H1 (cell line): ENCODE measurements around the gene BTRC. TPM values are rescaled to one million over a fixed set of nuclear protein-coding genes. Genes with fewer than 3 reads are reported as not detected.

Experiments used
- CTCF ChIA-PET: fragments of 300-600 bp; sonication (Branson Sonifier 250); formaldehyde crosslinking; loops from one replicate; lab custom pipeline; 2021; ENCODE audit not compliant: partially characterized antibody; lab: Charles Lee
- POLR2A ChIA-PET: fragments of 300-600 bp; sonication (Branson Sonifier 250); formaldehyde crosslinking; loops from one replicate; lab custom pipeline; 2021; ENCODE audit warnings: inconsistent platforms; ENCODE audit not compliant: partially characterized antibody; lab: Charles Lee
- DNase-seq, 2 experiments: peaks; one replicate each; pipeline versions ENCODE4 v3.0.0 to v3.0.0-alpha.2; 2010 to 2022; ENCODE audit warnings: low spot score in 2 of 2, low read depth in 1 of 2, mixed read lengths in 1 of 2
- FAIRE-seq: peaks from 2 replicates; lab custom pipeline; 2011; peaks lifted over from hg19 to GRCh38; lab: Jason Lieb, UNC
- H2AFZ ChIP-seq: 2 replicates; pipeline ENCODE4 v1.8.1; 2012; ENCODE audit warnings: low read length, inconsistent platforms
- H2AK5ac ChIP-seq: 2 replicates; pipeline ENCODE4 v1.6.1; 2013; ENCODE audit warnings: low read depth, low read length
- H2BK120ac ChIP-seq: replicated peaks from 2 replicates; pipeline ENCODE3; 2013; ENCODE audit warnings: low read depth, low read length, inconsistent platforms
- H2BK12ac ChIP-seq: 2 replicates; pipeline ENCODE4 v1.6.1; 2013; ENCODE audit warnings: low read depth, low read length
- H2BK15ac ChIP-seq: 2 replicates; pipeline ENCODE4 v1.6.1; 2013; ENCODE audit warnings: low read length
- H2BK20ac ChIP-seq: 2 replicates; pipeline ENCODE4 v1.6.1; 2013; ENCODE audit warnings: low read length
- H2BK5ac ChIP-seq: 2 replicates; pipeline ENCODE4 v1.6.1; 2013; ENCODE audit warnings: low read depth, low read length
- H3K14ac ChIP-seq: 2 replicates; pipeline ENCODE4 v1.6.1; 2013; ENCODE audit warnings: inconsistent platforms; ENCODE audit not compliant: insufficient read length
- H3K18ac ChIP-seq: 2 replicates; pipeline ENCODE4 v1.6.1; 2013; ENCODE audit warnings: low read length; ENCODE audit errors: extremely low read depth
- H3K23ac ChIP-seq: 2 replicates; pipeline ENCODE4 v1.6.1; 2013; ENCODE audit warnings: inconsistent platforms; ENCODE audit not compliant: insufficient read length
- H3K23me2 ChIP-seq: 2 replicates; pipeline ENCODE4 v1.6.1; 2013; ENCODE audit warnings: low read depth, low read length
- H3K27ac ChIP-seq: 2 replicates; pipeline ENCODE4 v1.6.1; 2011; ENCODE audit warnings: low read depth, low read length, inconsistent platforms
- H3K27me3 ChIP-seq, 4 experiments: replicated peaks in 1 of 4; 1 replicate in 1 of 4; 2 replicates in 3 of 4; pipeline versions ENCODE4 v1.6.1 to v1.8.1; 2011 to 2013; ENCODE audit warnings: low read length in 3 of 4, mild to moderate bottlenecking in 3 of 4, inconsistent platforms in 2 of 4, mixed read lengths in 2 of 4, moderate library complexity in 1 of 4; ENCODE audit not compliant: control insufficient read depth in 3 of 4, insufficient read depth in 3 of 4; ENCODE audit errors: extremely low read depth in 1 of 4
- H3K36me3 ChIP-seq, 4 experiments: 2 replicates each; pipeline versions ENCODE4 v1.6.1 to v1.8.1; 2011 to 2013; ENCODE audit warnings: mild to moderate bottlenecking in 4 of 4, low read length in 3 of 4, moderate library complexity in 2 of 4, control low read depth in 1 of 4, inconsistent platforms in 1 of 4; ENCODE audit not compliant: insufficient read depth in 4 of 4, control insufficient read depth in 2 of 4
- H3K4ac ChIP-seq: replicated peaks from 2 replicates; pipeline ENCODE3; 2013; ENCODE audit warnings: low read length, low read depth, mixed read lengths, inconsistent platforms; ENCODE audit not compliant: insufficient read length
- H3K4me1 ChIP-seq, 4 experiments: replicated peaks in 1 of 4; 1 replicate in 1 of 4; 2 replicates in 3 of 4; pipeline versions ENCODE4 v1.6.1 to v1.8.1; 2011 to 2013; ENCODE audit warnings: low read length in 3 of 4, inconsistent platforms in 2 of 4, mixed read lengths in 1 of 4; ENCODE audit not compliant: insufficient read depth in 4 of 4, control insufficient read depth in 3 of 4
- H3K4me2 ChIP-seq, 2 experiments: 2 replicates each; pipeline versions ENCODE4 v1.6.1 to v1.8.1; 2011 to 2013; ENCODE audit warnings: low read depth in 2 of 2, low read length in 2 of 2, control low read depth in 1 of 2, inconsistent platforms in 1 of 2, mild to moderate bottlenecking in 1 of 2; ENCODE audit not compliant: insufficient read depth in 1 of 2
- H3K4me3 ChIP-seq, 4 experiments: fragments of 200-600, 300-600 bp in 1 of 4; sonication (generic), shearing (Covaris generic), sonication (Bioruptor Twin) in 1 of 4; 2 replicates each; pipeline versions ENCODE4 v1.5.1 to v1.8.1; 2011 to 2016; ENCODE audit warnings: low read length in 4 of 4, low read depth in 3 of 4, control low read depth in 2 of 4, inconsistent platforms in 2 of 4, mild to moderate bottlenecking in 2 of 4, mixed read lengths in 1 of 4, moderate library complexity in 1 of 4; ENCODE audit not compliant: insufficient read depth in 2 of 4; ENCODE audit errors: extremely low read depth in 1 of 4
- H3K56ac ChIP-seq: replicated peaks from 2 replicates; pipeline ENCODE3; 2013; ENCODE audit warnings: low read depth, mild to moderate bottlenecking, mixed read lengths, low read length, inconsistent platforms; ENCODE audit not compliant: insufficient read length
- H3K79me1 ChIP-seq: 2 replicates; pipeline ENCODE4 v1.6.1; 2013; ENCODE audit warnings: low read depth, low read length, control low read depth
- H3K79me2 ChIP-seq, 2 experiments: 2 replicates each; pipeline versions ENCODE4 v1.6.1 to v1.8.1; 2012 to 2013; ENCODE audit warnings: low read length in 2 of 2, mild to moderate bottlenecking in 2 of 2, inconsistent platforms in 1 of 2; ENCODE audit not compliant: insufficient read depth in 2 of 2, control insufficient read depth in 1 of 2
- H3K9ac ChIP-seq, 4 experiments: replicated peaks in 1 of 4; 1 replicate in 1 of 4; 2 replicates in 3 of 4; pipeline versions ENCODE4 v1.6.1 to v1.8.1; 2011 to 2013; ENCODE audit warnings: low read depth in 3 of 4, low read length in 3 of 4, control low read depth in 2 of 4, mild to moderate bottlenecking in 2 of 4, moderate library complexity in 2 of 4, inconsistent platforms in 1 of 4; ENCODE audit errors: extremely low read depth in 1 of 4
- H3K9me3 ChIP-seq, 2 experiments: 2 replicates each; pipeline versions ENCODE4 v1.6.1 to v1.8.1; 2012 to 2013; ENCODE audit warnings: mild to moderate bottlenecking in 2 of 2, moderate library complexity in 2 of 2, control low read depth in 1 of 2, inconsistent platforms in 1 of 2, low read depth in 1 of 2, low read length in 1 of 2, mixed read lengths in 1 of 2; ENCODE audit not compliant: insufficient read depth in 2 of 2
- H4K20me1 ChIP-seq, 2 experiments: replicated peaks in 1 of 2; 2 replicates each; pipeline versions ENCODE3 to v1.8.1; 2011 to 2013; ENCODE audit warnings: inconsistent platforms in 2 of 2, low read length in 2 of 2, mild to moderate bottlenecking in 1 of 2; ENCODE audit not compliant: insufficient read depth in 2 of 2, control insufficient read depth in 1 of 2
- H4K5ac ChIP-seq: 2 replicates; pipeline ENCODE4 v1.6.1; 2013; ENCODE audit warnings: low read length, low read depth, mixed read lengths, inconsistent platforms; ENCODE audit not compliant: insufficient read length
- H4K8ac ChIP-seq: 2 replicates; pipeline ENCODE4 v1.8.0; 2013; ENCODE audit warnings: mild to moderate bottlenecking, moderate library complexity, low read length, inconsistent platforms; ENCODE audit not compliant: insufficient read depth; ENCODE audit errors: extremely low read depth
- H4K91ac ChIP-seq: replicated peaks from 2 replicates; pipeline ENCODE3; 2013; ENCODE audit warnings: low read length, mixed read lengths, inconsistent platforms; ENCODE audit not compliant: insufficient read length
- BACH1 ChIP-seq: IDR thresholded peaks from 2 replicates; pipeline ENCODE4 v1.6.1; 2012; ENCODE audit warnings: low read length, improper control_type of control experiment
- CBX5 ChIP-seq: fragments of 300-800, 300-1000 bp; sonication (generic); IDR thresholded peaks from 2 replicates; pipeline ENCODE4 v1.7.1; 2016; ENCODE audit warnings: antibody characterized with exemption, low read length, low read depth
- CEBPB ChIP-seq: IDR thresholded peaks from 2 replicates; pipeline ENCODE4 v1.6.1; 2012; ENCODE audit warnings: low read depth, low read length
- CHD2 ChIP-seq: IDR thresholded peaks from 2 replicates; pipeline ENCODE4 v1.6.1; 2012; ENCODE audit warnings: low read length, improper control_type of control experiment
- CREB1 ChIP-seq: IDR thresholded peaks from 2 replicates; pipeline ENCODE4 v1.6.1; 2012; ENCODE audit warnings: inconsistent platforms
- E2F6 ChIP-seq: IDR thresholded peaks from 2 replicates; pipeline ENCODE4 v1.6.1; 2012; ENCODE audit warnings: inconsistent platforms
- EGR1 ChIP-seq: IDR thresholded peaks from 2 replicates; pipeline ENCODE4 v1.6.1; 2011; ENCODE audit warnings: low read depth, low read length, borderline replicate concordance
- FOSL1 ChIP-seq: IDR thresholded peaks from 2 replicates; pipeline ENCODE4 v1.6.1; 2011; ENCODE audit warnings: mild to moderate bottlenecking, low read depth, low read length, moderate library complexity; ENCODE audit not compliant: insufficient read depth
- NRF1 ChIP-seq: IDR thresholded peaks from 2 replicates; pipeline ENCODE4 v1.6.1; 2011; ENCODE audit warnings: mild to moderate bottlenecking, low read depth, low read length, improper control_type of control experiment
- POU5F1 ChIP-seq: IDR thresholded peaks from 2 replicates; pipeline ENCODE4 v1.6.1; 2011; ENCODE audit warnings: low read depth, mild to moderate bottlenecking, low read length, moderate library complexity
- RFX5 ChIP-seq: IDR thresholded peaks from 2 replicates; pipeline ENCODE4 v1.6.1; 2011; ENCODE audit warnings: low read depth, low read length, improper control_type of control experiment, borderline replicate concordance
- SP2 ChIP-seq: IDR thresholded peaks from 2 replicates; pipeline ENCODE4 v1.6.1; 2012; ENCODE audit warnings: mild to moderate bottlenecking, low read length, inconsistent platforms
- SUZ12 ChIP-seq: fragments of 200-600 bp; sonication (generic); IDR thresholded peaks from 2 replicates; pipeline ENCODE4 v1.6.1; 2012; ENCODE audit warnings: mild to moderate bottlenecking, inconsistent platforms, low read length, moderate library complexity, mixed read lengths
- USF2 ChIP-seq: IDR thresholded peaks from 2 replicates; pipeline ENCODE4 v1.6.1; 2011; ENCODE audit warnings: low read length, improper control_type of control experiment
- WGBS, 2 experiments: shearing (Covaris generic) in 1 of 2; methylation state at CpG; one replicate each; pipeline versions ENCODE4 v1.1.6 to v1.1.7; 2013 to 2015; ENCODE audit warnings: low lambda C conversion rate in 2 of 2, mixed read lengths in 2 of 2, inconsistent platforms in 1 of 2, low coverage in 1 of 2, missing lambda C conversion rate in 1 of 2; ENCODE audit not compliant: insufficient replicate concordance in 2 of 2, insufficient coverage in 1 of 2, insufficient read length in 1 of 2; ENCODE audit errors: extremely low coverage in 1 of 2, missing lambda C conversion rate in 1 of 2; 5-methylcytosine and 5-hydroxymethylcytosine counted together
- polyA plus RNA-seq, 7 experiments: library from polyadenylated mRNA; depleted of rRNA in 3 of 7; stranded (reverse) in 5 of 7; unstranded in 2 of 7; fragments of >200 nt in 5 of 7; fragments of 200-250 nt in 2 of 7; gene quantifications; 1 replicate in 5 of 7; 2 replicates in 1 of 7; 4 replicates in 1 of 7; pipeline versions ENCODE4 v1.2.1 to v1.2.3, GENCODE V29; 2011 to 2013; ENCODE audit warnings: missing spikeins in 2 of 7, mixed read lengths in 2 of 7
- total RNA-seq: library from RNA; stranded (reverse); fragmentation: NEBNext Ultra II Directional; extraction: Animal tissue kit (Norgen Biotek cat#: 25700); gene quantifications from 2 replicates; pipeline ENCODE4 v1.2.1, GENCODE V29; 2021

The BTRC gene
- total and polyA plus RNA-seq, 2 of the 8 experiments (the other 6 are each of a cell fraction or from before 2014, with no cell fraction given), result 9.9 to 24.7 TPM

- no peak overlapping the region for H2AFZ ChIP-seq
- no peaks in the 10 kb centered on the region for H3K79me2 ChIP-seq
- no peaks in the 10 kb centered on the region for H3K23me2 ChIP-seq
- H3K9ac ChIP-seq, result no peak overlapping the region
- H2BK15ac ChIP-seq, result no peak overlapping the region
- POLR2A ChIA-PET, result interaction anchor here (1.1 kb wide), 1 partner anchor 16 kb away, joined by 3 read pairs; no protein-coding TSS in a partner anchor
- no peak for FAIRE-seq
- no peak overlapping the region for H4K91ac ChIP-seq
- no peak overlapping the region for H3K18ac ChIP-seq
- no peak overlapping the region; the same call in 1 of the 2 replicates for H4K8ac ChIP-seq
- no peak overlapping the region for H3K4me3 ChIP-seq
- no peak overlapping the region for H3K23ac ChIP-seq
- H3K36me3 ChIP-seq, result no peaks in the 10 kb centered on the region
- no peak overlapping the region for H2BK120ac ChIP-seq
- H2AK5ac ChIP-seq, result no peak overlapping the region
- H4K20me1 ChIP-seq, result no peaks in the 10 kb centered on the region
- no peaks in the 10 kb centered on the region for H3K9me3 ChIP-seq
- H3K4ac ChIP-seq, result no peak overlapping the region
- no peaks in the 10 kb centered on the region for H3K79me1 ChIP-seq
- no peak overlapping the region for H3K14ac ChIP-seq
- H4K5ac ChIP-seq, result no peak overlapping the region
- CTCF ChIA-PET, result interaction anchor here (0.6 to 6.0 kb wide), 7 partner anchors 21 to 471 kb away, joined by 3 to 79 read pairs (median 3); no protein-coding TSS in a partner anchor
- no peak overlapping the region for H3K4me2 ChIP-seq
- no peak overlapping the region for H2BK20ac ChIP-seq
- H3K27ac ChIP-seq, result no peak overlapping the region
- 74% methylated on average over 4 of the region's 4 CpGs; no CpG with 5 or more reads in 1 of the 2 experiments for WGBS, 2 experiments
- H2BK5ac ChIP-seq, result no peak overlapping the region
- no peak for DNase-seq
- peaks cover 1 to 6% (median 4%) of the 10 kb centered on the region in 4 experiments; a peak in 5 of 7 replicates for H3K4me1 ChIP-seq
- no peak overlapping the region for H3K56ac ChIP-seq
- H3K27me3 ChIP-seq, result no peaks in the 10 kb centered on the region
- no peak overlapping the region for H2BK12ac ChIP-seq
- no peak for TF ChIP-seq SP2
- TF ChIP-seq FOSL1, result no peak
- no peak for TF ChIP-seq SUZ12
- no peak for TF ChIP-seq POU5F1
- TF ChIP-seq CEBPB, result no peak
- no peak for TF ChIP-seq RFX5
- no peak for TF ChIP-seq CHD2
- no peak for TF ChIP-seq NRF1
- TF ChIP-seq CBX5, result no peak
- TF ChIP-seq BACH1, result no peak
- TF ChIP-seq CREB1, result no peak
- no peak for TF ChIP-seq USF2
- TF ChIP-seq E2F6, result no peak
- TF ChIP-seq EGR1, result no peak
Observed at GRCh38 chr10:101464082-101464481, 110.1 kb downstream of the BTRC start.
